Measurements from ENCODE around the gene FAM228A. TPM values are rescaled to one million over a fixed set of nuclear protein-coding genes. Genes with fewer than 3 reads are reported as not detected.

The FAM228A gene
- total RNA-seq, 2 donors from 2014 or later, result 0.55 to 4.8 TPM

- no peak overlapping the region for H3K4me3 ChIP-seq
- 50% methylated on average over 4 of the region's 4 CpGs for WGBS
- H3K36me3 ChIP-seq, result no peaks in the 10 kb centered on the region
- no peak for DNase-seq (ENCODE audit: low spot score)
- intact Hi-C loops (cut with DNase I), result no loop called here
- no peak overlapping the region for H3K27ac ChIP-seq
- no peaks in the 10 kb centered on the region for H3K9me3 ChIP-seq
- no peaks in the 10 kb centered on the region for H3K4me1 ChIP-seq (replicated peaks)
- no peaks in the 10 kb centered on the region for H3K27me3 ChIP-seq (replicated peaks; ENCODE audit: insufficient read depth)
- no peak for TF ChIP-seq CTCF (IDR thresholded peaks at IDR 0.05)
- TF ChIP-seq POLR2AphosphoS5 (IDR thresholded peaks at IDR 0.05), result no peak
- TF ChIP-seq POLR2A (IDR thresholded peaks at IDR 0.05), result no peak
Measured at GRCh38 chr2:24231461-24231881, 56.6 kb downstream of the FAM228A start.

DNA sequence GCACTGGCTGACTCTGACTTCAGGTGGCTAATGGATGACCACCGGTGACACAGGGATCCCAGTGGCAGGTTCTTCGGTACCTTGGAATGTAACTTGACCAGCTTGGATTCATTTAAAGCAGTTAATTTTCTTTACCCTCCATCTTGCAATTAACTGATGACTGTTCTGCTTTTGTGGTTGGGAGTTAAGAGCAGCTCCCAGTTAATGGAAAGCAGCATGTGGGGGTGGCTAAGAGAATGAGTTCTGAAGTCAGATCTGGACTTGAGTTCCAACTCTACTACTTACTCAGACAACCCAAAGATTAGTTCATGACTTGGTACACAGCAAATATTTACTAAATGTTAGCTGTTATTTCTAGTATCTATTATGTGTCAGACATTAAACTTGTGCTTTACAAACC lies 58.5 kb downstream of the FAM228A start:
- no peaks in the 10 kb centered on the region for H3K27me3 ChIP-seq (replicated peaks; ENCODE audit: insufficient read depth)
- intact Hi-C loops (cut with DNase I), result no loop called here
- no peak for DNase-seq (ENCODE audit: low spot score)
- no peaks in the 10 kb centered on the region for H3K9me3 ChIP-seq
- no peaks in the 10 kb centered on the region for H3K4me1 ChIP-seq (replicated peaks)
- no peak overlapping the region for H3K4me3 ChIP-seq
- WGBS, result 87% methylated on average over 2 of the region's 2 CpGs
- H3K27ac ChIP-seq, result no peak overlapping the region
- H3K36me3 ChIP-seq, result no peaks in the 10 kb centered on the region
- TF ChIP-seq POLR2AphosphoS5 (IDR thresholded peaks at IDR 0.05) (no peak), CTCF (IDR thresholded peaks at IDR 0.05) (no peak), POLR2A (IDR thresholded peaks at IDR 0.05) (no peak)

DNA sequence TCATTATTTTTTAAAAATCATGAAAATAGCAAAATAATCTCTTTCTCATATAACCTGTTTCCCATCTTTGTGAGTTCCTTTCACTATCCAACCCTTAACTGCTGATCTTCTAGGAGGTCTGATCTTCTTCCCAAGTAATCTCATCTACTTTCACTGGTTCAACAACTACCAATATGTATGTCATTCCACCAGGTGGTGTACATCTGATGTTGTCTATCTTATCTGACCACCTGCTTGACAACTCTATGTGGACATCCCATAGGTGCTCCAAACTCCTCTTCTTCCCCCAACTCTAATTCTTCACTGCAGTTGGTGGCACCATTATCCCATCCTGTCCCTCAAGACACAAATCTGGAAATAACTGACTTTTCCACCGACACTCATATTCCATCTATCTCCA lies 62.5 kb downstream of the FAM228A start:
- Histone ChIP-seq H3K4me3 (no peak overlapping the region), H3K4me1 (replicated peaks) (no peaks in the 10 kb centered on the region), H3K9me3 (no peaks in the 10 kb centered on the region), H3K27ac (no peak overlapping the region), H3K36me3 (no peaks in the 10 kb centered on the region), H3K27me3 (replicated peaks; ENCODE audit: insufficient read depth) (no peaks in the 10 kb centered on the region)
- WGBS, result 100% methylated on average over 1 of the region's 1 CpG
- intact Hi-C loops (cut with DNase I), result no loop called here
- no peak for DNase-seq (ENCODE audit: low spot score)
- TF ChIP-seq CTCF (IDR thresholded peaks at IDR 0.05) (no peak), POLR2AphosphoS5 (IDR thresholded peaks at IDR 0.05) (no peak), POLR2A (IDR thresholded peaks at IDR 0.05) (no peak)

DNA sequence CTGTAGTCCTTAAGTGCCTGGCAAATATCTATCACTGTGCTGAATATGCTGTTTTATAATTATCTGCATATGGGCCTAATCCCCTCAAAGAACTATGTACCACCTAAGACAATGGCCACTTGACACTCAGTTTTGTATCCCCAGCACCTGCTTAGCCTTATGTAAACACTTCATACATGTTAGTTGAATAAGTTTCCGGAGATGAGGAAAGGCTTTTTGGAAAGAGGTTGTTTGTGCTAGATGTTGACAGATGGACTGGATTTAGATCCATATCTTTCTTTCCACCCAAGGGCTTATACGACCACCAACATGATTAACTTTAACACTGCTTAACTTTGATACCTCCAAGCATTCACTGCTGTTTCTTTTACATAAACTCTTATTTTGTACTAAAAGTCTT lies 63.3 kb downstream of the FAM228A start:
- TF ChIP-seq POLR2A (IDR thresholded peaks at IDR 0.05) (no peak), POLR2AphosphoS5 (IDR thresholded peaks at IDR 0.05) (no peak), CTCF (IDR thresholded peaks at IDR 0.05) (no peak)
- H3K27me3 ChIP-seq (replicated peaks; ENCODE audit: insufficient read depth), result no peaks in the 10 kb centered on the region
- no peak for DNase-seq (ENCODE audit: low spot score)
- 59% methylated on average over 2 of the region's 2 CpGs for WGBS
- H3K4me3 ChIP-seq, result no peak overlapping the region
- no peaks in the 10 kb centered on the region for H3K36me3 ChIP-seq
- H3K4me1 ChIP-seq (replicated peaks), result no peaks in the 10 kb centered on the region
- intact Hi-C loops (cut with DNase I), result no loop called here
- no peak overlapping the region for H3K27ac ChIP-seq
- H3K9me3 ChIP-seq, result no peaks in the 10 kb centered on the region

DNA sequence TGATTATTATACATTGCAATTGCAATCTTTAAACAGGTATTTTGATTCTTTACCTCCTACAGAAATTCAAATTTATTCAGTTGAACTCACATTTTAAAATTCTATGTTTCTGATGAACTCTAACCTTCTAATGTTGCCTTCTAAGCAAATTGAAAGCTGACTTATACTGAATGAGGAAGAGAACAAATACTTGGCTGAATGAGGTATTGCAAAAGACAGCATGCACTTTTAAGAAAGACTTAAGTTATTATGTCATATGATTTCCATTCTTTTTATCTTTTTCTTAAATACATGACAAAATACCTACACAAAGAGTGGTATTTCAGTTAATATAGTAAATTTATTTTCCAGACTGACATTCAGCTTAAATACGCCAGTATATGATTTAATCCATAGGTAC lies 64.7 kb downstream of the FAM228A start:
- Histone ChIP-seq H3K27me3 (replicated peaks; ENCODE audit: insufficient read depth) (no peaks in the 10 kb centered on the region), H3K9me3 (no peaks in the 10 kb centered on the region), H3K36me3 (peaks cover 0 to 4% of the 10 kb centered on the region in 2 donors), H3K4me3 (no peak overlapping the region), H3K4me1 (replicated peaks) (no peaks in the 10 kb centered on the region), H3K27ac (no peak overlapping the region)
- no peak for TF ChIP-seq POLR2A (IDR thresholded peaks at IDR 0.05)
- TF ChIP-seq CTCF (IDR thresholded peaks at IDR 0.05), result no peak
- no peak for TF ChIP-seq POLR2AphosphoS5 (IDR thresholded peaks at IDR 0.05)
- 92% methylated on average over 1 of the region's 1 CpG for WGBS
- intact Hi-C loops (cut with DNase I), result no loop called here
- no peak for DNase-seq (ENCODE audit: low spot score)

Other genes with a start within 250 kb of the FAM228A start
- 10 to 100 TPM; 12.2 to 16.9 TPM for gene ATAD2B, start 247.9 kb upstream of the FAM228A start, total RNA-seq
- gene UBXN2A, start 234.6 kb upstream of the FAM228A start, total RNA-seq, result 10 to 100 TPM in 1 of 2 donors, 1 to 10 TPM in 1; 9.7 to 19.2 TPM
- gene MFSD2B, start 165.0 kb upstream of the FAM228A start, total RNA-seq, result not detected
- 1 to 10 TPM; 6.3 to 7.2 TPM for gene WDCP, start 127.7 kb upstream of the FAM228A start, total RNA-seq
- 1 to 10 TPM; 8.5 to 8.6 TPM for gene FKBP1B, start 125.3 kb upstream of the FAM228A start, total RNA-seq
- gene SF3B6, start 98.7 kb upstream of the FAM228A start, total RNA-seq, result 10 to 100 TPM; 78.9 to 79.3 TPM
- 10 to 100 TPM; 16.2 to 26.2 TPM for gene TP53I3, start 90.2 kb upstream of the FAM228A start, total RNA-seq
- 10 to 100 TPM in 1 of 2 donors, not detected in 1; 16.9 TPM for gene PFN4, start 51.7 kb upstream of the FAM228A start, total RNA-seq
- gene FAM228B, start 51.6 kb upstream of the FAM228A start, total RNA-seq, result 10 to 100 TPM; 17.7 to 20.6 TPM
- 10 to 100 TPM; 42.8 to 45.7 TPM for gene ITSN2, start 185.5 kb downstream of the FAM228A start, total RNA-seq

Data from prostate gland (tissue), 2 donors.